Measurements from ENCODE around the gene SHKBP1.

GRCh38 chr19:40567750-40568494 is 8.8 kb upstream of the SHKBP1 start:
- no peak for TF ChIP-seq GATA2 (IDR thresholded peaks at IDR 0.05; ENCODE audit: low read depth, low read length)
- TF ChIP-seq GATA3 (IDR thresholded peaks at IDR 0.05; ENCODE audit: low read depth, low read length): no peak
